Measurements from ENCODE around the gene JUP. TPM values are rescaled to one million over a fixed set of nuclear protein-coding genes. Genes with fewer than 3 reads are reported as not detected.

The JUP gene
- total and polyA plus RNA-seq, 8 donors, result 94.2 to 148 (median 119) TPM

GRCh38 chr17:41724476-41725050 lies 61.9 kb downstream of the JUP start:
- intact Hi-C loops (cut with DNase I), result no loop called here
- no peaks in the 10 kb centered on the region for H3K36me3 ChIP-seq
- H3K4me1 ChIP-seq, result no peaks in the 10 kb centered on the region
- ATAC-seq (no peak), DNase-seq (no peak)
- no peaks in the 10 kb centered on the region for H3K9me3 ChIP-seq
- no peak overlapping the region for H3K4me3 ChIP-seq
- no peak overlapping the region for H3K27ac ChIP-seq
- H3K27me3 ChIP-seq, result no peaks in the 10 kb centered on the region
- no peak for TF ChIP-seq CTCF (IDR thresholded peaks at IDR 0.05)

GRCh38 chr17:41723801-41724475 lies 62.6 kb downstream of the JUP start:
- H3K36me3 ChIP-seq, result no peaks in the 10 kb centered on the region
- intact Hi-C loops (cut with DNase I), result no loop called here
- H3K27me3 ChIP-seq, result no peaks in the 10 kb centered on the region
- TF ChIP-seq CTCF (IDR thresholded peaks at IDR 0.05), result no peak
- DNase-seq, result no peak
- H3K27ac ChIP-seq, result no peak overlapping the region
- H3K4me1 ChIP-seq, result no peaks in the 10 kb centered on the region
- H3K9me3 ChIP-seq, result no peaks in the 10 kb centered on the region
- ATAC-seq, result no peak
- H3K4me3 ChIP-seq, result no peak overlapping the region

GRCh38 chr17:41722231-41722630 lies 64.3 kb downstream of the JUP start:
- intact Hi-C loops (cut with DNase I), result no loop called here
- Histone ChIP-seq H3K36me3 (no peaks in the 10 kb centered on the region), H3K4me3 (no peak overlapping the region), H3K4me1 (no peaks in the 10 kb centered on the region), H3K9me3 (no peaks in the 10 kb centered on the region), H3K27me3 (no peaks in the 10 kb centered on the region), H3K27ac (no peak overlapping the region)
- no peak for ATAC-seq
- TF ChIP-seq CTCF (IDR thresholded peaks at IDR 0.05), result no peak
- no peak for DNase-seq

- ATAC-seq, result no peak
- intact Hi-C loops (cut with DNase I), result no loop called here
- peak in 1 of 4 donors; percentile 6 for DNase-seq
Measured at GRCh38 chr17:41718287-41718645, 68.2 kb downstream of the JUP start.

More at GRCh38 chr17:41718287-41718645, 68.2 kb downstream of the JUP start:
- Histone ChIP-seq H3K27ac (no peak overlapping the region), H3K4me1 (no peaks in the 10 kb centered on the region), H3K9me3 (no peaks in the 10 kb centered on the region), H3K27me3 (no peaks in the 10 kb centered on the region), H3K36me3 (no peaks in the 10 kb centered on the region), H3K4me3 (no peak overlapping the region)
- TF ChIP-seq CTCF (IDR thresholded peaks at IDR 0.05), result no peak

Measured in left lung (tissue), 10 donors.